Caco-2 (cell line): ENCODE data around the gene LEMD1. TPM values are rescaled to one million over a fixed set of nuclear protein-coding genes. Genes with fewer than 3 reads are reported as not detected.

ENCODE experiments used
- BruUV-seq: library from RNA; stranded (reverse); fragments of 400-500 nt; replicated peaks from 2 replicates; lab custom pipeline; 2021; lab: Mats Ljungman, UMichigan
- CTCF ChIA-PET: fragments of 300-600 bp; sonication (Branson Sonifier 250); formaldehyde crosslinking; loops from one replicate; lab custom pipeline; 2022; ENCODE audit warnings: antibody characterized with exemption; lab: Charles Lee
- POLR2A ChIA-PET: fragments of 300-600 bp; sonication (Branson Sonifier 250); formaldehyde crosslinking; loops from one replicate; lab custom pipeline; 2022; ENCODE audit warnings: antibody characterized with exemption; lab: Charles Lee
- DNase-seq, 2 experiments: peaks; one replicate each; pipeline versions ENCODE4 v3.0.0 to v3.0.0-alpha.2; 2020 to 2022
- H3K27me3 ChIP-seq: replicated peaks from 2 replicates; pipeline ENCODE4 v1.6.0; 2011; ENCODE audit warnings: low read length; ENCODE audit not compliant: control insufficient read depth, insufficient read depth
- H3K36me3 ChIP-seq: 2 replicates; pipeline ENCODE4 v1.5.1; 2011; ENCODE audit warnings: low read length; ENCODE audit not compliant: control insufficient read depth, insufficient read depth
- H3K4me1 ChIP-seq: fragments of 250-450 bp; sonication (Bioruptor Pico); 2 replicates; pipeline ENCODE4 v1.5.1; 2020; ENCODE audit warnings: mild to moderate bottlenecking
- H3K4me3 ChIP-seq: 2 replicates; pipeline ENCODE4 v1.5.1; 2011; ENCODE audit warnings: low read depth, mild to moderate bottlenecking, control low read depth, low read length
- H3K9me3 ChIP-seq: fragments of 250-450 bp; sonication (Bioruptor Pico); 2 replicates; pipeline ENCODE4 v1.5.1; 2020; ENCODE audit warnings: mild to moderate bottlenecking, moderate library complexity
- H3K27ac Mint-ChIP-seq: one replicate; pipeline ENCODE4 v1.8.0; 2022; ENCODE audit warnings: mixed read lengths; ENCODE audit not compliant: unreplicated experiment
- H3K27me3 Mint-ChIP-seq: one replicate; pipeline ENCODE4 v1.8.0; 2022; ENCODE audit warnings: mixed read lengths; ENCODE audit not compliant: insufficient read depth, unreplicated experiment
- H3K36me3 Mint-ChIP-seq: one replicate; pipeline ENCODE4 v1.8.0; 2022; ENCODE audit warnings: mild to moderate bottlenecking, mixed read lengths; ENCODE audit not compliant: insufficient read depth, unreplicated experiment
- H3K4me1 Mint-ChIP-seq: one replicate; pipeline ENCODE4 v1.8.0; 2022; ENCODE audit warnings: low read depth, mixed read lengths; ENCODE audit not compliant: unreplicated experiment
- H3K4me3 Mint-ChIP-seq: one replicate; pipeline ENCODE4 v1.8.0; 2022; ENCODE audit warnings: mild to moderate bottlenecking, moderate library complexity, mixed read lengths; ENCODE audit not compliant: unreplicated experiment
- H3K9me3 Mint-ChIP-seq: one replicate; pipeline ENCODE4 v1.8.0; 2022; ENCODE audit warnings: mixed read lengths; ENCODE audit not compliant: unreplicated experiment
- CTCF ChIP-seq, 2 experiments: fragments of 200-600 bp in 1 of 2; IDR thresholded peaks; 1 replicate in 1 of 2; 2 replicates in 1 of 2; pipeline versions ENCODE4 v1.5.1 to v1.8.0; 2011 to 2022; ENCODE audit warnings: antibody characterized with exemption in 1 of 2, control low read depth in 1 of 2, inconsistent platforms in 1 of 2, low read depth in 1 of 2, low read length in 1 of 2, mild to moderate bottlenecking in 1 of 2, moderate library complexity in 1 of 2; ENCODE audit not compliant: insufficient read depth in 1 of 2, severe bottlenecking in 1 of 2, unreplicated experiment in 1 of 2
- intact Hi-C: fragments of 100-400 bp; cut with micrococcal nuclease; formaldehyde crosslinking; loops from one replicate; pipeline ENCODE4 v1.10.0; 2022; ENCODE audit not compliant: unreplicated experiment
- total RNA-seq: library from RNA; stranded (reverse); gene quantifications from 2 replicates; pipeline ENCODE4 v1.2.3, GENCODE V29; 2022

LEMD1 gene
- total RNA-seq, 1 experiment from 2014 or later, result not detected

GRCh38 chr1:205442051-205442725 is 20.3 kb upstream of the LEMD1 start:
- CTCF ChIA-PET, result interaction anchor here (0.9 to 1.3 kb wide), 2 partner anchors 43 to 45 kb away, joined by 3 read pairs; no protein-coding TSS in a partner anchor
- no peaks in the 10 kb centered on the region for H3K27me3 ChIP-seq
- H3K4me3 Mint-ChIP-seq, result no peak overlapping the region
- no peak for TF ChIP-seq CTCF (IDR thresholded peaks at IDR 0.05; ENCODE audit: insufficient read depth in 1 of 2, low read depth in 1 of 2, low read length in 1 of 2, severe bottlenecking in 1 of 2, unreplicated experiment in 1 of 2)
- H3K27ac Mint-ChIP-seq, result no peak overlapping the region
- intact Hi-C loops, result no loop called here
- H3K36me3 Mint-ChIP-seq, result no peaks in the 10 kb centered on the region
- DNase-seq, result no peak
- no peak overlapping the region for H3K4me3 ChIP-seq
- peaks cover under 1% of the 10 kb centered on the region; the same call in 1 of the 2 replicates for H3K4me1 ChIP-seq
- H3K27me3 Mint-ChIP-seq, result no peaks in the 10 kb centered on the region
- BruUV-seq, result no TSS peak
- peaks cover 2% of the 10 kb centered on the region for H3K4me1 Mint-ChIP-seq
- no peaks in the 10 kb centered on the region for H3K9me3 ChIP-seq
- POLR2A ChIA-PET, result no interaction called here
- H3K36me3 ChIP-seq, result no peaks in the 10 kb centered on the region
- no peaks in the 10 kb centered on the region for H3K9me3 Mint-ChIP-seq

- TF ChIP-seq CTCF (IDR thresholded peaks at IDR 0.05; ENCODE audit: insufficient read depth in 1 of 2, low read depth in 1 of 2, low read length in 1 of 2, severe bottlenecking in 1 of 2, unreplicated experiment in 1 of 2), result no peak
- no peaks in the 10 kb centered on the region for H3K4me1 ChIP-seq
- BruUV-seq, result no TSS peak
- Mint-ChIP-seq H3K4me1 (no peaks in the 10 kb centered on the region), H3K9me3 (no peaks in the 10 kb centered on the region), H3K4me3 (no peak overlapping the region), H3K36me3 (no peaks in the 10 kb centered on the region), H3K27me3 (no peaks in the 10 kb centered on the region), H3K27ac (no peak overlapping the region)
- DNase-seq, result no peak
- H3K9me3 ChIP-seq, result no peaks in the 10 kb centered on the region
- H3K4me3 ChIP-seq, result no peak overlapping the region
- intact Hi-C loops, result no loop called here
- no peaks in the 10 kb centered on the region for H3K27me3 ChIP-seq
- ChIA-PET POLR2A (no interaction called here), CTCF (interaction anchor here (0.9 to 1.3 kb wide), 3 partner anchors 8 to 45 kb away, joined by 3 to 4 read pairs (median 3); no protein-coding TSS in a partner anchor)
- H3K36me3 ChIP-seq, result no peaks in the 10 kb centered on the region
Observed at GRCh38 chr1:205441716-205442050, 19.8 kb upstream of the LEMD1 start.

GRCh38 chr1:205441318-205441633 is 19.4 kb upstream of the LEMD1 start:
- Mint-ChIP-seq H3K4me1 (no peaks in the 10 kb centered on the region), H3K27me3 (peaks cover under 1% of the 10 kb centered on the region), H3K27ac (no peak overlapping the region), H3K4me3 (no peak overlapping the region), H3K36me3 (no peaks in the 10 kb centered on the region), H3K9me3 (no peaks in the 10 kb centered on the region)
- intact Hi-C loops, result no loop called here
- ChIA-PET CTCF (interaction anchor here (0.9 to 1.3 kb wide), 3 partner anchors 8 to 44 kb away, joined by 3 to 4 read pairs (median 3); no protein-coding TSS in a partner anchor), POLR2A (no interaction called here)
- TF ChIP-seq CTCF (IDR thresholded peaks at IDR 0.05; ENCODE audit: insufficient read depth in 1 of 2, low read depth in 1 of 2, low read length in 1 of 2, severe bottlenecking in 1 of 2, unreplicated experiment in 1 of 2), result no peak
- BruUV-seq, result no TSS peak
- no peak for DNase-seq
- no peak overlapping the region for H3K4me3 ChIP-seq
- no peaks in the 10 kb centered on the region for H3K27me3 ChIP-seq
- H3K36me3 ChIP-seq, result no peaks in the 10 kb centered on the region
- no peaks in the 10 kb centered on the region for H3K9me3 ChIP-seq
- no peaks in the 10 kb centered on the region for H3K4me1 ChIP-seq
